Measurements from ENCODE around the gene EDNRA. TPM values are rescaled to one million over a fixed set of nuclear protein-coding genes. Genes with fewer than 3 reads are reported as not detected.

Gene EDNRA
- total RNA-seq, 2 donors from 2014 or later: 10.8 to 22.2 TPM

GRCh38 chr4:147456706-147457105 lies 24.2 kb upstream of the EDNRA start:
- Histone ChIP-seq H3K9me3 (no peaks in the 10 kb centered on the region), H3K4me1 (ENCODE audit: control insufficient read depth in 1 of 2, low read depth in 2 of 2) (peaks cover 0 to 2% of the 10 kb centered on the region in 2 donors), H3K4me3 (no peak overlapping the region), H3K27me3 (replicated peaks; ENCODE audit: insufficient read depth) (no peaks in the 10 kb centered on the region), H3K27ac (no peak overlapping the region), H3K36me3 (no peaks in the 10 kb centered on the region)
- DNase-seq (ENCODE audit: low spot score) (no peak), ATAC-seq (ENCODE audit: insufficient number of reproducible peaks, low FRiP score, low read depth) (no peak)
- no peak for TF ChIP-seq CTCF (IDR thresholded peaks at IDR 0.05)

GRCh38 chr4:147461161-147461560 lies 19.7 kb upstream of the EDNRA start:
- no peak for DNase-seq (ENCODE audit: low spot score)
- no peaks in the 10 kb centered on the region for H3K36me3 ChIP-seq
- H3K27ac ChIP-seq: peak overlapping the region in 1 of 2 donors; percentile 89
- H3K9me3 ChIP-seq: peaks cover 5% of the 10 kb centered on the region
- TF ChIP-seq CTCF (IDR thresholded peaks at IDR 0.05): no peak
- H3K4me1 ChIP-seq (ENCODE audit: control insufficient read depth in 1 of 2, low read depth in 2 of 2): peaks cover 5 to 14% of the 10 kb centered on the region in 2 donors
- no peak overlapping the region for H3K4me3 ChIP-seq
- ATAC-seq (ENCODE audit: insufficient number of reproducible peaks, low FRiP score, low read depth): no peak
- H3K27me3 ChIP-seq (replicated peaks; ENCODE audit: insufficient read depth): no peaks in the 10 kb centered on the region

GRCh38 chr4:147463065-147463464 lies 17.8 kb upstream of the EDNRA start:
- Histone ChIP-seq H3K27me3 (replicated peaks; ENCODE audit: insufficient read depth) (no peaks in the 10 kb centered on the region), H3K4me1 (ENCODE audit: control insufficient read depth in 1 of 2, low read depth in 2 of 2) (peaks cover 5 to 14% of the 10 kb centered on the region in 2 donors), H3K36me3 (no peaks in the 10 kb centered on the region), H3K9me3 (peaks cover 5% of the 10 kb centered on the region), H3K27ac (peak overlapping the region; percentile 77 to 89), H3K4me3 (no peak overlapping the region)
- ATAC-seq (ENCODE audit: insufficient number of reproducible peaks, low FRiP score, low read depth) (peak; percentile 77), DNase-seq (ENCODE audit: low spot score) (no peak)
- no peak for TF ChIP-seq CTCF (IDR thresholded peaks at IDR 0.05)

- Histone ChIP-seq H3K36me3 (no peaks in the 10 kb centered on the region), H3K4me3 (no peak overlapping the region), H3K9me3 (peaks cover 5% of the 10 kb centered on the region), H3K4me1 (ENCODE audit: control insufficient read depth in 1 of 2, low read depth in 2 of 2) (peaks cover 5 to 14% of the 10 kb centered on the region in 2 donors), H3K27me3 (replicated peaks; ENCODE audit: insufficient read depth) (no peaks in the 10 kb centered on the region), H3K27ac (no peak overlapping the region)
- no peak for DNase-seq (ENCODE audit: low spot score)
- no peak for TF ChIP-seq CTCF (IDR thresholded peaks at IDR 0.05)
- ATAC-seq (ENCODE audit: insufficient number of reproducible peaks, low FRiP score, low read depth): no peak
These were observed 15.4 kb upstream of the EDNRA start for GRCh38 chr4:147465461-147465860.

- no peak for TF ChIP-seq CTCF (IDR thresholded peaks at IDR 0.05)
These were observed 3.5 kb upstream of the EDNRA start for GRCh38 chr4:147477439-147477838.

More at GRCh38 chr4:147477439-147477838, 3.5 kb upstream of the EDNRA start:
- H3K36me3 ChIP-seq: no peaks in the 10 kb centered on the region
- H3K4me1 ChIP-seq (ENCODE audit: control insufficient read depth in 1 of 2, low read depth in 2 of 2): peaks cover 7 to 28% of the 10 kb centered on the region in 2 donors
- no peaks in the 10 kb centered on the region for H3K27me3 ChIP-seq (replicated peaks; ENCODE audit: insufficient read depth)
- DNase-seq (ENCODE audit: low spot score) (no peak), ATAC-seq (ENCODE audit: insufficient number of reproducible peaks, low FRiP score, low read depth) (no peak)
- no peaks in the 10 kb centered on the region for H3K9me3 ChIP-seq
- H3K27ac ChIP-seq: no peak overlapping the region
- H3K4me3 ChIP-seq: no peak overlapping the region

Data from thoracic aorta (tissue), 2 donors.